ENCODE measurements around the gene PATJ.

DNA sequence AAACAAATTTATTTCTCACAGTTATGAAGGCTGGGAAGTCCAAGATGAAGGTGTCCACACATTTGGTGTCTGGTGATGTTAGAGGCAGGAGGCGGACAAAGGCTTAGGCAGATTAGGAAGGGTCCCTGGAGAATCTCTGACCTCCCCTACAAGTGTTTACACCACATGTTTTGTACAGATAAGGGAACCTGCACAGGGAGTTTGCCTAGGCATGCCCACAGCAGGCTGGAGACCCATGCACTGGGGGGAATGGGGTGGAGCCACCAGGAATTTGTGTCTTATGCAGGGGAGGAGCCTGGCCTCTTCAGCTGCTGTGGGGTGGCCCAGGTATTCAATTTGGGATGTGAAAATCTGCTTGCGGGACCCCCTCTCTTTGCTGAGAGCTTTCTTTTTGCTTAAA lies 131.3 kb downstream of the PATJ start:
- TF ChIP-seq, protein P1, sequence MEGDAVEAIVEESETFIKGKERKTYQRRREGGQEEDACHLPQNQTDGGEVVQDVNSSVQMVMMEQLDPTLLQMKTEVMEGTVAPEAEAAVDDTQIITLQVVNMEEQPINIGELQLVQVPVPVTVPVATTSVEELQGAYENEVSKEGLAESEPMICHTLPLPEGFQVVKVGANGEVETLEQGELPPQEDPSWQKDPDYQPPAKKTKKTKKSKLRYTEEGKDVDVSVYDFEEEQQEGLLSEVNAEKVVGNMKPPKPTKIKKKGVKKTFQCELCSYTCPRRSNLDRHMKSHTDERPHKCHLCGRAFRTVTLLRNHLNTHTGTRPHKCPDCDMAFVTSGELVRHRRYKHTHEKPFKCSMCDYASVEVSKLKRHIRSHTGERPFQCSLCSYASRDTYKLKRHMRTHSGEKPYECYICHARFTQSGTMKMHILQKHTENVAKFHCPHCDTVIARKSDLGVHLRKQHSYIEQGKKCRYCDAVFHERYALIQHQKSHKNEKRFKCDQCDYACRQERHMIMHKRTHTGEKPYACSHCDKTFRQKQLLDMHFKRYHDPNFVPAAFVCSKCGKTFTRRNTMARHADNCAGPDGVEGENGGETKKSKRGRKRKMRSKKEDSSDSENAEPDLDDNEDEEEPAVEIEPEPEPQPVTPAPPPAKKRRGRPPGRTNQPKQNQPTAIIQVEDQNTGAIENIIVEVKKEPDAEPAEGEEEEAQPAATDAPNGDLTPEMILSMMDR (IDR thresholded peaks at IDR 0.05), result no peak
- TF ChIP-seq RCOR1 (IDR thresholded peaks at IDR 0.05; ENCODE audit: low read length), result no peak
- no peak for TF ChIP-seq GATA2 (CRISPR knock-in tag; IDR thresholded peaks at IDR 0.05)
- no peak for TF ChIP-seq EP300 (IDR thresholded peaks at IDR 0.05; ENCODE audit: borderline replicate concordance in 1 of 2, low read depth in 1 of 2, low read length in 1 of 2)
- TF ChIP-seq ELF1 (IDR thresholded peaks at IDR 0.05), result no peak
- TF ChIP-seq RAD21 (IDR thresholded peaks at IDR 0.05; ENCODE audit: low read length), result no peak
- TF ChIP-seq, protein P2, sequence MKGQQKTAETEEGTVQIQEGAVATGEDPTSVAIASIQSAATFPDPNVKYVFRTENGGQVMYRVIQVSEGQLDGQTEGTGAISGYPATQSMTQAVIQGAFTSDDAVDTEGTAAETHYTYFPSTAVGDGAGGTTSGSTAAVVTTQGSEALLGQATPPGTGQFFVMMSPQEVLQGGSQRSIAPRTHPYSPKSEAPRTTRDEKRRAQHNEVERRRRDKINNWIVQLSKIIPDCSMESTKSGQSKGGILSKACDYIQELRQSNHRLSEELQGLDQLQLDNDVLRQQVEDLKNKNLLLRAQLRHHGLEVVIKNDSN (IDR thresholded peaks at IDR 0.05; ENCODE audit: borderline replicate concordance, low read depth), result no peak
- no peak for TF ChIP-seq FOXM1 (IDR thresholded peaks at IDR 0.05; ENCODE audit: low read depth)
- TF ChIP-seq, protein P3, sequence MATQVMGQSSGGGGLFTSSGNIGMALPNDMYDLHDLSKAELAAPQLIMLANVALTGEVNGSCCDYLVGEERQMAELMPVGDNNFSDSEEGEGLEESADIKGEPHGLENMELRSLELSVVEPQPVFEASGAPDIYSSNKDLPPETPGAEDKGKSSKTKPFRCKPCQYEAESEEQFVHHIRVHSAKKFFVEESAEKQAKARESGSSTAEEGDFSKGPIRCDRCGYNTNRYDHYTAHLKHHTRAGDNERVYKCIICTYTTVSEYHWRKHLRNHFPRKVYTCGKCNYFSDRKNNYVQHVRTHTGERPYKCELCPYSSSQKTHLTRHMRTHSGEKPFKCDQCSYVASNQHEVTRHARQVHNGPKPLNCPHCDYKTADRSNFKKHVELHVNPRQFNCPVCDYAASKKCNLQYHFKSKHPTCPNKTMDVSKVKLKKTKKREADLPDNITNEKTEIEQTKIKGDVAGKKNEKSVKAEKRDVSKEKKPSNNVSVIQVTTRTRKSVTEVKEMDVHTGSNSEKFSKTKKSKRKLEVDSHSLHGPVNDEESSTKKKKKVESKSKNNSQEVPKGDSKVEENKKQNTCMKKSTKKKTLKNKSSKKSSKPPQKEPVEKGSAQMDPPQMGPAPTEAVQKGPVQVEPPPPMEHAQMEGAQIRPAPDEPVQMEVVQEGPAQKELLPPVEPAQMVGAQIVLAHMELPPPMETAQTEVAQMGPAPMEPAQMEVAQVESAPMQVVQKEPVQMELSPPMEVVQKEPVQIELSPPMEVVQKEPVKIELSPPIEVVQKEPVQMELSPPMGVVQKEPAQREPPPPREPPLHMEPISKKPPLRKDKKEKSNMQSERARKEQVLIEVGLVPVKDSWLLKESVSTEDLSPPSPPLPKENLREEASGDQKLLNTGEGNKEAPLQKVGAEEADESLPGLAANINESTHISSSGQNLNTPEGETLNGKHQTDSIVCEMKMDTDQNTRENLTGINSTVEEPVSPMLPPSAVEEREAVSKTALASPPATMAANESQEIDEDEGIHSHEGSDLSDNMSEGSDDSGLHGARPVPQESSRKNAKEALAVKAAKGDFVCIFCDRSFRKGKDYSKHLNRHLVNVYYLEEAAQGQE (IDR thresholded peaks at IDR 0.05; ENCODE audit: low read depth, low read length), result no peak
- no peak for TF ChIP-seq CHD2 (IDR thresholded peaks at IDR 0.05; ENCODE audit: low read length, partially characterized antibody)
- TF ChIP-seq YY1 (IDR thresholded peaks at IDR 0.05; ENCODE audit: low read depth), result no peak
- TF ChIP-seq, protein P4, sequence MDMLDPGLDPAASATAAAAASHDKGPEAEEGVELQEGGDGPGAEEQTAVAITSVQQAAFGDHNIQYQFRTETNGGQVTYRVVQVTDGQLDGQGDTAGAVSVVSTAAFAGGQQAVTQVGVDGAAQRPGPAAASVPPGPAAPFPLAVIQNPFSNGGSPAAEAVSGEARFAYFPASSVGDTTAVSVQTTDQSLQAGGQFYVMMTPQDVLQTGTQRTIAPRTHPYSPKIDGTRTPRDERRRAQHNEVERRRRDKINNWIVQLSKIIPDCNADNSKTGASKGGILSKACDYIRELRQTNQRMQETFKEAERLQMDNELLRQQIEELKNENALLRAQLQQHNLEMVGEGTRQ (IDR thresholded peaks at IDR 0.05; ENCODE audit: borderline replicate concordance, low read depth, low read length), result no peak

All from SK-N-SH (cell line).